ENCODE results near the gene ADGRL3.

DNA sequence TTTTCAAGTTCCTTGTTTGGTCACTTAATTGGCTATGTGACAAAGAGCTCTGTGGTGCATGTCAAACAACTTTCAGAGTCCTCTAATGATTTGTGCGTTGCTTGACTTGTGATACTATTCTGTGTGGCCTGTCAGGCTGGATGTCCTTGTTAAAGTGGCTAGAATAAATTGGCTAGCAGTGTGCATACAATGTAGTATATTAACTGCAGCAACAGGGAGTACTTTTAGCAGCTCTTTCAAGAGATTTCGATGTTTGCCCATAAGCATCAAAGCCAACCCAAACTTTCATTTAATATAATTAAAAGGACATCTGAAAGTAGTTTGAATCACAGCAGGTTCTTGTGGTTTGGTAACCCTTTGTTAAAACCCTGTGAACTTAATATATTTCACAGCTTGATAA, 718.9 kb downstream of the ADGRL3 start:
- TF ChIP-seq BACH2 (CRISPR knock-in tag; IDR thresholded peaks at IDR 0.05; ENCODE audit: borderline replicate concordance) (no peak), ZFP3 (CRISPR knock-in tag; IDR thresholded peaks at IDR 0.05) (no peak), ARNTL (CRISPR knock-in tag; IDR thresholded peaks at IDR 0.05; ENCODE audit: borderline replicate concordance, low read depth) (no peak), PPARA (CRISPR knock-in tag; IDR thresholded peaks at IDR 0.05; ENCODE audit: borderline replicate concordance) (no peak), OSR1 (CRISPR knock-in tag; IDR thresholded peaks at IDR 0.05) (no peak), RARB (CRISPR knock-in tag; IDR thresholded peaks at IDR 0.05) (no peak), ZFP30 (CRISPR knock-in tag; IDR thresholded peaks at IDR 0.05) (no peak), TCF4 (CRISPR knock-in tag; IDR thresholded peaks at IDR 0.05; ENCODE audit: borderline replicate concordance) (no peak)
- TF ChIP-seq, protein P1, sequence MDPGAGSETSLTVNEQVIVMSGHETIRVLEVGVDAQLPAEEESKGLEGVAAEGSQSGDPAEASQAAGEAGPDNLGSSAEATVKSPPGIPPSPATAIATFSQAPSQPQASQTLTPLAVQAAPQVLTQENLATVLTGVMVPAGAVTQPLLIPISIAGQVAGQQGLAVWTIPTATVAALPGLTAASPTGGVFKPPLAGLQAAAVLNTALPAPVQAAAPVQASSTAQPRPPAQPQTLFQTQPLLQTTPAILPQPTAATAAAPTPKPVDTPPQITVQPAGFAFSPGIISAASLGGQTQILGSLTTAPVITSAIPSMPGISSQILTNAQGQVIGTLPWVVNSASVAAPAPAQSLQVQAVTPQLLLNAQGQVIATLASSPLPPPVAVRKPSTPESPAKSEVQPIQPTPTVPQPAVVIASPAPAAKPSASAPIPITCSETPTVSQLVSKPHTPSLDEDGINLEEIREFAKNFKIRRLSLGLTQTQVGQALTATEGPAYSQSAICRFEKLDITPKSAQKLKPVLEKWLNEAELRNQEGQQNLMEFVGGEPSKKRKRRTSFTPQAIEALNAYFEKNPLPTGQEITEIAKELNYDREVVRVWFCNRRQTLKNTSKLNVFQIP (CRISPR knock-in tag; IDR thresholded peaks at IDR 0.05; ENCODE audit: borderline replicate concordance, low read depth), result no peak
- TF ChIP-seq, protein P2, sequence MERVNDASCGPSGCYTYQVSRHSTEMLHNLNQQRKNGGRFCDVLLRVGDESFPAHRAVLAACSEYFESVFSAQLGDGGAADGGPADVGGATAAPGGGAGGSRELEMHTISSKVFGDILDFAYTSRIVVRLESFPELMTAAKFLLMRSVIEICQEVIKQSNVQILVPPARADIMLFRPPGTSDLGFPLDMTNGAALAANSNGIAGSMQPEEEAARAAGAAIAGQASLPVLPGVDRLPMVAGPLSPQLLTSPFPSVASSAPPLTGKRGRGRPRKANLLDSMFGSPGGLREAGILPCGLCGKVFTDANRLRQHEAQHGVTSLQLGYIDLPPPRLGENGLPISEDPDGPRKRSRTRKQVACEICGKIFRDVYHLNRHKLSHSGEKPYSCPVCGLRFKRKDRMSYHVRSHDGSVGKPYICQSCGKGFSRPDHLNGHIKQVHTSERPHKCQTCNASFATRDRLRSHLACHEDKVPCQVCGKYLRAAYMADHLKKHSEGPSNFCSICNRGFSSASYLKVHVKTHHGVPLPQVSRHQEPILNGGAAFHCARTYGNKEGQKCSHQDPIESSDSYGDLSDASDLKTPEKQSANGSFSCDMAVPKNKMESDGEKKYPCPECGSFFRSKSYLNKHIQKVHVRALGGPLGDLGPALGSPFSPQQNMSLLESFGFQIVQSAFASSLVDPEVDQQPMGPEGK (CRISPR knock-in tag; IDR thresholded peaks at IDR 0.05; ENCODE audit: borderline replicate concordance), result no peak
- TF ChIP-seq, protein P3, sequence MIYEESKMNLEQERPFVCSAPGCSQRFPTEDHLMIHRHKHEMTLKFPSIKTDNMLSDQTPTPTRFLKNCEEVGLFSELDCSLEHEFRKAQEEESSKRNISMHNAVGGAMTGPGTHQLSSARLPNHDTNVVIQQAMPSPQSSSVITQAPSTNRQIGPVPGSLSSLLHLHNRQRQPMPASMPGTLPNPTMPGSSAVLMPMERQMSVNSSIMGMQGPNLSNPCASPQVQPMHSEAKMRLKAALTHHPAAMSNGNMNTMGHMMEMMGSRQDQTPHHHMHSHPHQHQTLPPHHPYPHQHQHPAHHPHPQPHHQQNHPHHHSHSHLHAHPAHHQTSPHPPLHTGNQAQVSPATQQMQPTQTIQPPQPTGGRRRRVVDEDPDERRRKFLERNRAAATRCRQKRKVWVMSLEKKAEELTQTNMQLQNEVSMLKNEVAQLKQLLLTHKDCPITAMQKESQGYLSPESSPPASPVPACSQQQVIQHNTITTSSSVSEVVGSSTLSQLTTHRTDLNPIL (CRISPR knock-in tag; IDR thresholded peaks at IDR 0.05; ENCODE audit: low read depth), result no peak
